Fibroblast of lung (primary cell): ENCODE data around the gene VWCE.
A peak's percentile ranks its signal among the peaks of the same experiment; 100 is the strongest.

Experiments
- CTCF ChIP-seq, 2 donors: IDR thresholded peaks in 1 of 2; conservative IDR thresholded peaks in 1 of 2; 1 replicate in 1 of 2; 2 replicates in 1 of 2; pipeline ENCODE4 v1.5.1; 2011 to 2012; ENCODE audit warnings: low read length in 2 of 2, control low read depth in 1 of 2, inconsistent platforms in 1 of 2, low read depth in 1 of 2, mild to moderate bottlenecking in 1 of 2
- EZH2 ChIP-seq: IDR thresholded peaks from 2 replicates; pipeline ENCODE4 v1.5.1; 2012; ENCODE audit warnings: low read length, control low read depth, mild to moderate bottlenecking; ENCODE audit errors: missing control alignments

GRCh38 chr11:61254403-61255025 is 40.6 kb downstream of the VWCE start:
- peak; percentile 80 to 99 for TF ChIP-seq CTCF (conservative IDR thresholded peaks at IDR 0.05 in 1 of 2, IDR thresholded peaks at IDR 0.05 in 1 of 2; ENCODE audit: low read depth in 1 of 2, low read length in 2 of 2)
- no peak for TF ChIP-seq EZH2
